ENCODE data around the gene GNRH2. TPM values are rescaled to one million over a fixed set of nuclear protein-coding genes. Genes with fewer than 3 reads are reported as not detected.
"Not testable (repeated sequence)": the region's sequence is repeated elsewhere in the genome, so short reads cannot be mapped to it uniquely, and the experiment has no call there.

Gene GNRH2
- total RNA-seq, 2 experiments from 2014 or later, result 0.75 to 0.99 TPM

- CTCF ChIA-PET, result interaction anchor here (1.0 to 1.6 kb wide), 3 partner anchors 15 to 184 kb away, joined by 3 to 6 read pairs (median 3); no protein-coding TSS in a partner anchor
- POLR2A ChIA-PET, result interaction anchor here (0.8 to 1.2 kb wide), 2 partner anchors 20 to 23 kb away, joined by 3 read pairs; no protein-coding TSS in a partner anchor
Measured at GRCh38 chr20:3068986-3069900, 25.8 kb downstream of the GNRH2 start.

DNA sequence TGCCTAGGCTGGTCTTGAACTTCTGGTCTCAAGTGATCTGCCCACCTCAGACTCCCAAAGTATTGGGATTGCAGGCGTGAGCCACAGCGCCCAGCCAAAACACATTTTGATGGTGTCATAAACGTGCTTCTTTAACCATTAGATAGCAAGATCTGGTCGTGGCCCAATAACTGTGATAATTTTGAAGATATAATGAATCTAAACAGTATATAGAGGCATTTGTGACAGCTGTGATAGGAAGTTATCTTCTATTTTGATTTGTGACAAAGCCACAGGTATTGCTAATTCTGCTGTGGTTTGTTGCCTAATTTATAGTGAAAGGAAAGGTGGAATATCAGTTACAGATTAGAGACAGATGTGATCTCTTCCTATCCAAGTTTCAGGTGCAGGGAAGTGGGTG lies 27.3 kb downstream of the GNRH2 start:
- ChIA-PET POLR2A (no interaction called here), CTCF (interaction anchor here (1.0 kb wide), 1 partner anchor 91 kb away, joined by 4 read pairs; no protein-coding TSS in a partner anchor)

DNA sequence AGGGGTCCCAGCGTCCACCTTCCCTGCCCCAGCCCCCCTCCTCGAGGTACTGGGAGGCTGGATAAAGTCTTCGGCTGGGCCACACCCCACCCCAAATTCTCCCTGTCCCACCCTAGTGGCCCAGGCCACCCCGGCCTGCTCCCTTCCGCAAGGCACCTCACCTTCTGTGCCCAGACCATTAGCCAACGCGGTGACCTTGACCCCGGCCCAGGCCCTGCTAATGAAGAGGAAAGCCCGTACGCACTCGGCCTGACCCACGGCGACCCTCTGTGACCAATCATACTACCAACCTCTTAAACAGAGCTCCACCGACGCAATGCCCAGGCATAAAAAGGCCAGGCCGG lies 27.8 kb downstream of the GNRH2 start:
- CTCF ChIA-PET, result interaction anchor here (1.5 kb wide), 1 partner anchor 21 kb away, joined by 4 read pairs; no protein-coding TSS in a partner anchor

DNA sequence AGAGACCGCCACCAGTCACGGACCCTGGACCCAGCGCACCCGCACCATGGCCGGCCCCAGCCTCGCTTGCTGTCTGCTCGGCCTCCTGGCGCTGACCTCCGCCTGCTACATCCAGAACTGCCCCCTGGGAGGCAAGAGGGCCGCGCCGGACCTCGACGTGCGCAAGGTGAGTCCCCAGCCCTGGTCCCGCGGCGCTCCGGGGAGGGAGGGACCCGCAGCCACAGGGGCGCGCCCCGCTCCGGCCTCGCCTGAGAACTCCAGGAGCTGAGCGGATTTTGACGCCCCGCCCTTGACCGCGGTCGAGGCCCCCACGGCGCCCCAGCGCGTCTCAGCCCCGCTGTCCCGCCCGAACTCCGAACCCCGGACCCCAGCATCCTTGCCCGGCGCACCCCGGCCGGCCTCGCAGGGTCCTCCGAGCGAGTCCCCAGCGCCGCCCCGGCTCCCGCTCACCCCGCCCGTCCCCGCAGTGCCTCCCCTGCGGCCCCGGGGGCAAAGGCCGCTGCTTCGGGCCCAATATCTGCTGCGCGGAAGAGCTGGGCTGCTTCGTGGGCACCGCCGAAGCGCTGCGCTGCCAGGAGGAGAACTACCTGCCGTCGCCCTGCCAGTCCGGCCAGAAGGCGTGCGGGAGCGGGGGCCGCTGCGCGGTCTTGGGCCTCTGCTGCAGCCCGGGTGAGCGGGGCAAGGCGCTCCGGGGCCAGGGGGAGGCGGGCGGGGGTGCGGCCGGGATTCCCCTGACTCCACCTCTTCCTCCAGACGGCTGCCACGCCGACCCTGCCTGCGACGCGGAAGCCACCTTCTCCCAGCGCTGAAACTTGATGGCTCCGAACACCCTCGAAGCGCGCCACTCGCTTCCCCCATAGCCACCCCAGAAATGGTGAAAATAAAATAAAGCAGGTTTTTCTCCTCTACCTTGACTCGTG lies 28.4 kb downstream of the GNRH2 start, which contains the start of gene OXT:
Gene OXT (plus strand): TSS at position 11 of the 920 bp plus-strand sequence. CDS start 36 bp downstream, at position 47.
- POLR2A ChIA-PET, result no interaction called here
- CTCF ChIA-PET, result interaction anchor here (1.5 kb wide), 1 partner anchor 21 kb away, joined by 4 read pairs; no protein-coding TSS in a partner anchor

More for the DNA sequence above, 27.8 kb downstream of the GNRH2 start:
- POLR2A ChIA-PET, result no interaction called here

GRCh38 chr20:3072530-3073250 lies 29.3 kb downstream of the GNRH2 start:
- POLR2A ChIA-PET, result no interaction called here
- CTCF ChIA-PET, result interaction anchor here (1.5 kb wide), 1 partner anchor 20 kb away, joined by 4 read pairs; no protein-coding TSS in a partner anchor

GRCh38 chr20:3073251-3073643 lies 29.8 kb downstream of the GNRH2 start:
- CTCF ChIA-PET, POLR2A ChIA-PET: not testable (repeated sequence)

DNA sequence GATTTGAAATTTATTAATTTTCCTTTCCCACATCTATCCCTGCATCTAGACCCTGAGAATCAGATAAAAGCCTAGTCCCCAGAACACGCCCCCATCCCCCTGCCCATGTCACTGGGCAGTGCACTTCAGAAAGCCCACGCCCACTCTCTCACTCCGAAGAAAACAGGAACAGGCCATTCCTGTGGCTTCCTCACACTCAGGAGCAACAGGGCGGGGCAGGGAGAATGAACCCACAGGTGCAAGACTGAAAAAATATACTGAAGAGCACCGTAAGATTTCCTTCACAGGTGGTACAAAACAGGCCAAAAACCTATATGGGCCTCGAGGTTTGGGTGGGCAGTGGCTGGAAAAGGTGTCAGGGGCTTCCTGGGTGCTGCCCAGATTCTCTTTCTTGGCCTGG lies 31.4 kb downstream of the GNRH2 start:
- ChIA-PET CTCF (no interaction called here), POLR2A (no interaction called here)

DNA sequence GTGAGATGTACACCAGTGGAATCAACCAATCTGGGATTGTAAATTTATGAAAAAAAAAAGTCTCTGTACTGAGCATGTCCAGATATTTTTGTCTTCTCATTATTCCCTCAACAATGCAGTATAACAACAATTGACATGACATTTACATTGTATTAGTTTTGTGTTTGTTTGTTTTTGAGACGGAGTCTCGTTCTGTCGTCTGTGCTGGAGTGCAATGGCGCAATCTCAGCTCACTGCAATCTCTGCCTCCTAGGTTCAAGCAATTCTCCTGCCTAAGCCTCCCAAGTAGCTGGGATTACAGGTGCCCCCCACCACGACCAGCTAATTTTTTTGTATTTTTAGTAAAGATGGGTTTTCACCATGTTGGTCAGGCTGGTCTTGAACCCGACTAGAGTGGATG lies 31.9 kb downstream of the GNRH2 start:
- CTCF ChIA-PET, result not testable (repeated sequence)

GRCh38 chr20:3077618-3078134 lies 34.3 kb downstream of the GNRH2 start:
- ChIA-PET CTCF (interaction anchor here (0.7 kb wide), 1 partner anchor 73 kb away, joined by 6 read pairs; no protein-coding TSS in a partner anchor), POLR2A (no interaction called here)

More for the DNA sequence above, 31.9 kb downstream of the GNRH2 start:
- POLR2A ChIA-PET, result not testable (repeated sequence)

GRCh38 chr20:3080939-3081388 lies 37.5 kb downstream of the GNRH2 start:
- CTCF ChIA-PET, result no interaction called here
- POLR2A ChIA-PET, result no interaction called here

GRCh38 chr20:3081641-3082040 lies 38.2 kb downstream of the GNRH2 start:
- ChIA-PET CTCF (interaction anchor here (0.6 kb wide), 1 partner anchor 27 kb away, joined by 3 read pairs; no protein-coding TSS in a partner anchor), POLR2A (no interaction called here)

GRCh38 chr20:3082306-3082951 lies 39.0 kb downstream of the GNRH2 start:
- ChIA-PET POLR2A (no interaction called here), CTCF (interaction anchor here (1.7 kb wide), 1 partner anchor 10 kb away, joined by 5 read pairs; no protein-coding TSS in a partner anchor)

DNA sequence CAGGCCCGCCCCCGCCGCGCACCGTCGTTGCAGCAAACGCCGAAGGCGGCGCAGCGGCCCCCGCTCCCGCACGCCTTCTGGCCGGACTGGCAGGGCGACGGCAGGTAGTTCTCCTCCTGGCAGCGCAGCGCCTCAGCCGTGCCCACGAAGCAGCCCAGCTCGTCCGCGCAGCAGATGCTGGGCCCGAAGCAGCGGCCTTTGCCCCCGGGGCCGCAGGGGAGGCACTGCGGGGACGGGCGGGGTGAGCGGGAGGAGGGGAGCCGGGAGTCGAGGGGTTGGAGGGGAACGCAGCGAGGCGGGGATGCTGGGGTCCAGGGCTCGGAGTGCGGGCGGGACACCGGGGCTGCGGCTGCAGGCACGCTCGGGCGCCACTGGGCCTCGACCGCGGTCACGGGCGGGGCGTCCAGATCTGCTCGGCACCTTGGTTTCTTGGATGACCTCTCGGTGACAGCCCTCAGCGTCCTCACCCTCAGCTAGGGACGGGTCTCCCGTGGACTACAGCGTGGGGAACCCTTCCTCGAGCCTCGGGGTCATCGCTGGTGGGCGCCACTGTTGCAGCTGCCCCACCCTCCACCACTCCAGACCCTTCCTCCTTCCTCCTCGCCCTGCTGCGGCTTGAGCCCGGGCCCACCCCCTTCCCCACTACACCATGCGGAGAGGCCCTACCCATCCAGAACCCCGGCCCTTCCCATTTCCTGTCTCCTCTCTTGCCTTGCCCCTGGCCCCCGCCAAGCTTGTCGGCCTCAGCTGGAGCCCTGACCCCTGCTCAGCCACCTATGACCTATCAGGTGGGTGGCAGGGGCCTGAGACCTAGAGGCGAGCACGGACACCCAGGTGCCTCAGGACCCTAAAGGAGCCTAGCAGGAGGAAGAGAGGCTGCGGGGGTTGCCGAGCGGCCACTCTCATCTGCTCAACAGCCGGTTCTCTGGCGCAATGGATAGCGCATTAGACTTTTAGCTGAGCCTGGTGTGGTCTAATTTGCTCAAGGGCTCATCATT lies 39.8 kb downstream of the GNRH2 start:
- ChIA-PET CTCF (interaction anchor here (1.7 kb wide), 1 partner anchor 10 kb away, joined by 5 read pairs; no protein-coding TSS in a partner anchor), POLR2A (no interaction called here)

DNA sequence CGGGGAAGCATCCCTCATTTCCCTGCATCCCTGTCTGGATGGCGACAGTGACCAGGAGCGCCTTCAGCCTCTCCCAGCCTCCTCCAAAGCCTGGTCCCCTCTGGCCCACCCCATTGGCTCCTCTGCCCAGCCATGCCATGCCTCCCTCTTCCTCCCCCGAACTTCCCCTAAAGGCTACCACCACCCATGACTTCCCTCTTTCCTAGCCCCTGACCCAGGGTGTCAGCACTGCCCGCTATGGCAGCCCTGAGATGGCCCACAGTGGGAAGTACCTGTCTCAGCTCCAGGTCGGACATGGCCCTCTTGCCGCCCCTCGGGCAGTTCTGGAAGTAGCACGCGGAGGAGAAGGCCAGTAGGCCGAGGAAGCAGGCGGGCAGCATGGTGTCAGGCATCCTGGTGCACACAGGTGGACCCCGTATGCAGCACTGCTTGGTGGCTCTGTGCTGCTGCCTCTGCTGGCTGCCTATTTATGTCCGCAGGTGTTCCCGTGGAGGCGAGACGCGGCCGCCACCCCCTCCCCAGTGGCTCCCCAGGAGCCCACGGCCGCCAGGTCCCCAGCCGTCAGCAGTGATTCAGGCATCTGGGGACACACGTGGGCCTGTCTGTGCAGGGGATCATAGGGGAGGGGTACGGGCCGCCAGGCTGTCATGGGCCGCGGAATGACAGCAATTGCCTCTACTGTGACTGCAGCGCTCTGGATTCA lies 41.0 kb downstream of the GNRH2 start, which contains the start of gene AVP:
Gene AVP (minus strand): TSS at position 442 of the 703 bp plus-strand sequence. CDS start 50 bp downstream, at position 392.
- ChIA-PET CTCF (interaction anchor here (1.7 kb wide), 1 partner anchor 8 kb away, joined by 5 read pairs; no protein-coding TSS in a partner anchor), POLR2A (no interaction called here)

- POLR2A ChIA-PET, result no interaction called here
- CTCF ChIA-PET, result no interaction called here
Measured at GRCh38 chr20:3084986-3085360, 41.6 kb downstream of the GNRH2 start.

DNA sequence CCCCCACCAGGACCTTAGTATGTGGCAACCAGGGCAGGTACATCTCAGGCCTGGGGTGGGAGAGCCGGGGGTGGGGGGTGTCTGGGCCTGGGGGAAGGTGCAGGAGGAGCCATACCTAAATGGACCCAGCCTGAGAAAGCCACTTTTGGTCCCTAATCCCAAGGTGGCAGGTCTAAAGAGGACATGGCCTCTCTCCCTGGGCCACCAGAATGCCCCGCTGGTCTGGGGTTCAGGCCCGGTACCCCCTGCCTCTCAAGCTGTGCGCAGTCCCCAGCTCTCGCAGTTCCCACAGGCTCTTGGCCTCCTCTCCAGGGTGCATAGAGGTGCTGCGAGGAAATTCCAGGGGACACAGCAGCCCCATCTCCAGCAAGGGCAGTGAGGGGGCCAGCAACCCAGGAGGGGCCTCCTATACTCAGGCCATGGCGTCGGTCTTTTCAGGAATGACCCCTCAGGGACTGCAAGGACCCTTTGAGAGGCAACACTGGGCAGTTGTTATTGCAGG lies 42.2 kb downstream of the GNRH2 start:
- POLR2A ChIA-PET, result no interaction called here
- CTCF ChIA-PET, result no interaction called here
